WTC11 (cell line): ENCODE results near the gene C16orf74. TPM values are rescaled to one million over a fixed set of nuclear protein-coding genes. Genes with fewer than 3 reads are reported as not detected.

Experiments used
- ATAC-seq: fragments of 200-7000 bp; cut with Tn5 transposase; 2 replicates; pipeline ENCODE4 v1.10.0; 2021; ENCODE audit warnings: mild to moderate bottlenecking, moderate library complexity
- CTCF ChIA-PET: fragments of 300-600 bp; sonication (Branson Sonifier 250); formaldehyde crosslinking; loops from one replicate; lab custom pipeline; 2021; ENCODE audit warnings: antibody characterized with exemption; lab: Charles Lee
- POLR2A ChIA-PET: fragments of 350-600 bp; sonication (Branson Sonifier 250); formaldehyde crosslinking; loops from one replicate; lab custom pipeline; 2021; ENCODE audit warnings: antibody characterized with exemption; lab: Charles Lee
- DNase-seq: peaks from one replicate; pipeline ENCODE4 v3.0.0; 2021; ENCODE audit warnings: low spot score
- H3K27ac Mint-ChIP-seq: 2 replicates; pipeline ENCODE4 v1.8.0; 2021; ENCODE audit warnings: mixed read lengths
- H3K27me3 Mint-ChIP-seq: 2 replicates; pipeline ENCODE4 v1.8.0; 2021; ENCODE audit warnings: low read depth, mild to moderate bottlenecking, moderate library complexity, mixed read lengths
- H3K36me3 Mint-ChIP-seq: 2 replicates; pipeline ENCODE4 v1.8.0; 2021; ENCODE audit warnings: mixed read lengths
- H3K4me1 Mint-ChIP-seq: 2 replicates; pipeline ENCODE4 v1.8.0; 2022; ENCODE audit warnings: mixed read lengths
- H3K4me3 Mint-ChIP-seq: 2 replicates; pipeline ENCODE4 v1.8.0; 2021; ENCODE audit warnings: mild to moderate bottlenecking, moderate library complexity, mixed read lengths
- H3K9me3 Mint-ChIP-seq: 2 replicates; pipeline ENCODE4 v1.8.0; 2021; ENCODE audit warnings: mixed read lengths
- FOXJ3 ChIP-seq: sonication (generic); formaldehyde crosslinking; IDR thresholded peaks from 2 replicates; pipeline ENCODE4 v1.9.0; 2021; ENCODE audit warnings: missing genetic modification reagents, mild to moderate bottlenecking, borderline replicate concordance
- FOXK1 ChIP-seq: sonication (generic); formaldehyde crosslinking; IDR thresholded peaks from 2 replicates; pipeline ENCODE4 v1.8.0; 2022; ENCODE audit warnings: mild to moderate bottlenecking, moderate library complexity, missing genetic modification reagents
- MYBL2 ChIP-seq: sonication (generic); formaldehyde crosslinking; IDR thresholded peaks from 2 replicates; pipeline ENCODE4 v1.8.1; 2023; ENCODE audit warnings: mild to moderate bottlenecking, moderate library complexity, missing genetic modification reagents
- RELA ChIP-seq: sonication (generic); formaldehyde crosslinking; IDR thresholded peaks from 2 replicates; pipeline ENCODE4 v1.8.1; 2022; ENCODE audit warnings: missing genetic modification reagents, mild to moderate bottlenecking, borderline replicate concordance
- SOX15 ChIP-seq: fragments of 250-450 bp; sonication (Bioruptor Pico); IDR thresholded peaks from 2 replicates; pipeline ENCODE4 v1.9.0; 2021; ENCODE audit warnings: mild to moderate bottlenecking
- TCF7 ChIP-seq: sonication (generic); formaldehyde crosslinking; IDR thresholded peaks from 2 replicates; pipeline ENCODE4 v1.8.0; 2022; ENCODE audit warnings: mild to moderate bottlenecking, low read depth, missing genetic modification reagents, moderate library complexity
- TEAD1 ChIP-seq: sonication (generic); formaldehyde crosslinking; IDR thresholded peaks from 2 replicates; pipeline ENCODE4 v1.8.0; 2022; ENCODE audit warnings: mild to moderate bottlenecking, missing genetic modification reagents
- ZNF219 ChIP-seq: sonication (generic); formaldehyde crosslinking; IDR thresholded peaks from 2 replicates; pipeline ENCODE4 v1.8.0; 2023; ENCODE audit warnings: missing genetic modification reagents, mild to moderate bottlenecking, borderline replicate concordance
- ZNF232 ChIP-seq: sonication (generic); formaldehyde crosslinking; IDR thresholded peaks from 2 replicates; pipeline ENCODE4 v1.8.0; 2022; ENCODE audit warnings: mild to moderate bottlenecking, missing genetic modification reagents
- ZNF263 ChIP-seq: sonication (generic); formaldehyde crosslinking; IDR thresholded peaks from 2 replicates; pipeline ENCODE4 v1.8.1; 2022; ENCODE audit warnings: low read depth, mild to moderate bottlenecking, moderate library complexity, missing genetic modification reagents
- ZNF416 ChIP-seq: fragments of 250-450 bp; sonication (Bioruptor Pico); IDR thresholded peaks from 2 replicates; pipeline ENCODE4 v1.9.0; 2021; ENCODE audit warnings: mild to moderate bottlenecking, inconsistent platforms
- total RNA-seq: library from RNA; stranded (reverse); gene quantifications from 3 replicates; pipeline ENCODE4 v1.2.3, GENCODE V29; 2021
- TF ChIP-seq, protein P1 (sequence below): fragments of 250-450 bp; sonication (Bioruptor Pico); IDR thresholded peaks from 2 replicates; pipeline ENCODE4 v1.9.0; 2021; ENCODE audit warnings: mild to moderate bottlenecking
- TF ChIP-seq, protein P2 (sequence below): sonication (generic); formaldehyde crosslinking; IDR thresholded peaks from 2 replicates; pipeline ENCODE4 v1.8.1; 2022; ENCODE audit warnings: mild to moderate bottlenecking, missing genetic modification reagents, moderate library complexity, borderline replicate concordance
- TF ChIP-seq, protein P3 (sequence below): fragments of 200-600 bp; IDR thresholded peaks from 2 replicates; pipeline ENCODE4 v1.8.0; 2022; ENCODE audit warnings: antibody characterized with exemption
- TF ChIP-seq, protein P4 (sequence below): sonication (generic); formaldehyde crosslinking; IDR thresholded peaks from 2 replicates; pipeline ENCODE4 v1.8.1; 2023; ENCODE audit warnings: mild to moderate bottlenecking, missing genetic modification reagents
- TF ChIP-seq, protein P5 (sequence below): sonication (generic); formaldehyde crosslinking; IDR thresholded peaks from 2 replicates; pipeline ENCODE4 v1.8.0; 2023; ENCODE audit warnings: missing genetic modification reagents, mild to moderate bottlenecking, borderline replicate concordance
- TF ChIP-seq, protein P6 (sequence below): fragments of 250-450 bp; sonication (Bioruptor Pico); IDR thresholded peaks from 2 replicates; pipeline ENCODE4 v1.9.0; 2021; ENCODE audit warnings: mild to moderate bottlenecking, borderline replicate concordance
- TF ChIP-seq, protein P7 (sequence below): sonication (generic); formaldehyde crosslinking; IDR thresholded peaks from 2 replicates; pipeline ENCODE4 v1.8.1; 2022; ENCODE audit warnings: low read depth, missing genetic modification reagents, borderline replicate concordance

C16orf74 gene
- total RNA-seq, 1 experiment from 2014 or later, result 8.3 TPM

DNA sequence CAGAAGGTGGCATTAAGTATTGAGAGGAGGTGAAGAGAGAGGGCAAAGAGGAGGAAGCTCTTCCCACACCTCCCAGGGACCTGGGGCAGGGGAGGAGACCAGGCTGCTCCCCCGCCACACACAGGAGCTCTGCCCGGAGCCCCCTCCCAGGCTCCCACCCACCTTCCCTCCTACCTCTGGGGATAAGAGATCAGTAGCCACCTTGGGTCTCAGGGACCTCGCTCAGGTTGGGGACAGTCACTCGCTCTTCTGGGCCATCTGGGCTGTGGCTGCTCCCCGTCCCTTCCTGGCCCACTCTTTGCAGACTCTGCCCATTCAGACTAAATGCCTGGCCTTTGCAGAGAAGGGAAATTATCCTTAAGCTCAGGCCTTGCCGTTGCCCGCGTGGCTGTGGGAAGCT lies 14.9 kb upstream of the C16orf74 start (continued):
- TF ChIP-seq, protein P1, sequence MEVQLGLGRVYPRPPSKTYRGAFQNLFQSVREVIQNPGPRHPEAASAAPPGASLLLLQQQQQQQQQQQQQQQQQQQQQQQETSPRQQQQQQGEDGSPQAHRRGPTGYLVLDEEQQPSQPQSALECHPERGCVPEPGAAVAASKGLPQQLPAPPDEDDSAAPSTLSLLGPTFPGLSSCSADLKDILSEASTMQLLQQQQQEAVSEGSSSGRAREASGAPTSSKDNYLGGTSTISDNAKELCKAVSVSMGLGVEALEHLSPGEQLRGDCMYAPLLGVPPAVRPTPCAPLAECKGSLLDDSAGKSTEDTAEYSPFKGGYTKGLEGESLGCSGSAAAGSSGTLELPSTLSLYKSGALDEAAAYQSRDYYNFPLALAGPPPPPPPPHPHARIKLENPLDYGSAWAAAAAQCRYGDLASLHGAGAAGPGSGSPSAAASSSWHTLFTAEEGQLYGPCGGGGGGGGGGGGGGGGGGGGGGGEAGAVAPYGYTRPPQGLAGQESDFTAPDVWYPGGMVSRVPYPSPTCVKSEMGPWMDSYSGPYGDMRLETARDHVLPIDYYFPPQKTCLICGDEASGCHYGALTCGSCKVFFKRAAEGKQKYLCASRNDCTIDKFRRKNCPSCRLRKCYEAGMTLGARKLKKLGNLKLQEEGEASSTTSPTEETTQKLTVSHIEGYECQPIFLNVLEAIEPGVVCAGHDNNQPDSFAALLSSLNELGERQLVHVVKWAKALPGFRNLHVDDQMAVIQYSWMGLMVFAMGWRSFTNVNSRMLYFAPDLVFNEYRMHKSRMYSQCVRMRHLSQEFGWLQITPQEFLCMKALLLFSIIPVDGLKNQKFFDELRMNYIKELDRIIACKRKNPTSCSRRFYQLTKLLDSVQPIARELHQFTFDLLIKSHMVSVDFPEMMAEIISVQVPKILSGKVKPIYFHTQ, result no peak
- no peak for TF ChIP-seq ZNF232 (CRISPR knock-in tag)
- TF ChIP-seq, protein P2, sequence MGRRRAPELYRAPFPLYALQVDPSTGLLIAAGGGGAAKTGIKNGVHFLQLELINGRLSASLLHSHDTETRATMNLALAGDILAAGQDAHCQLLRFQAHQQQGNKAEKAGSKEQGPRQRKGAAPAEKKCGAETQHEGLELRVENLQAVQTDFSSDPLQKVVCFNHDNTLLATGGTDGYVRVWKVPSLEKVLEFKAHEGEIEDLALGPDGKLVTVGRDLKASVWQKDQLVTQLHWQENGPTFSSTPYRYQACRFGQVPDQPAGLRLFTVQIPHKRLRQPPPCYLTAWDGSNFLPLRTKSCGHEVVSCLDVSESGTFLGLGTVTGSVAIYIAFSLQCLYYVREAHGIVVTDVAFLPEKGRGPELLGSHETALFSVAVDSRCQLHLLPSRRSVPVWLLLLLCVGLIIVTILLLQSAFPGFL (CRISPR knock-in tag), result no peak
- TF ChIP-seq, protein P3, sequence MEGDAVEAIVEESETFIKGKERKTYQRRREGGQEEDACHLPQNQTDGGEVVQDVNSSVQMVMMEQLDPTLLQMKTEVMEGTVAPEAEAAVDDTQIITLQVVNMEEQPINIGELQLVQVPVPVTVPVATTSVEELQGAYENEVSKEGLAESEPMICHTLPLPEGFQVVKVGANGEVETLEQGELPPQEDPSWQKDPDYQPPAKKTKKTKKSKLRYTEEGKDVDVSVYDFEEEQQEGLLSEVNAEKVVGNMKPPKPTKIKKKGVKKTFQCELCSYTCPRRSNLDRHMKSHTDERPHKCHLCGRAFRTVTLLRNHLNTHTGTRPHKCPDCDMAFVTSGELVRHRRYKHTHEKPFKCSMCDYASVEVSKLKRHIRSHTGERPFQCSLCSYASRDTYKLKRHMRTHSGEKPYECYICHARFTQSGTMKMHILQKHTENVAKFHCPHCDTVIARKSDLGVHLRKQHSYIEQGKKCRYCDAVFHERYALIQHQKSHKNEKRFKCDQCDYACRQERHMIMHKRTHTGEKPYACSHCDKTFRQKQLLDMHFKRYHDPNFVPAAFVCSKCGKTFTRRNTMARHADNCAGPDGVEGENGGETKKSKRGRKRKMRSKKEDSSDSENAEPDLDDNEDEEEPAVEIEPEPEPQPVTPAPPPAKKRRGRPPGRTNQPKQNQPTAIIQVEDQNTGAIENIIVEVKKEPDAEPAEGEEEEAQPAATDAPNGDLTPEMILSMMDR, result no peak

DNA sequence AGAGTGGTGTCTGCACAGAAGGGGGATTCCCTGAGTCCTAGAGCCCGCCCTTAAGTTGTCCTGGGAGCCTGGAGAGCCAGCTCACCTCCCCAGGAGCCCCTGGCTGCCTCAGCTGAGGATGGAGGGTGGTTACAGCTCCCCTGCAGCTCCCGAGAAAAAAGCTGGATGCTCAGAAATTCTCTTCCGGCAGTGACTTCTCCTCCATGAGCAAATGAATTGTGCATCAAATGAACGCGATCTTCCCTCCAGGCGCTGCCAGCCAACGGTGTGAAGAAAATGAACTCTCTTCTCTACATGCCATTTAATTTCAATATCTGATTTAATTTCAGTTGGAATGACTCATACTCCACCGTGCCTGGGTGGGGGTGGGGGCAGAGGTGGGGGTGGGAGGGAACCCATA lies 14.3 kb upstream of the C16orf74 start:
- ATAC-seq, result no peak
- Mint-ChIP-seq H3K36me3 (no peaks in the 10 kb centered on the region), H3K27me3 (peaks cover under 1% of the 10 kb centered on the region), H3K27ac (no peak overlapping the region), H3K4me1 (peaks cover 21% of the 10 kb centered on the region), H3K9me3 (no peaks in the 10 kb centered on the region), H3K4me3 (no peak overlapping the region)
- DNase-seq, result no peak
- POLR2A ChIA-PET, result no interaction called here
- CTCF ChIA-PET, result interaction anchor here (0.8 to 1.4 kb wide), 2 partner anchors 9 to 10 kb away, joined by 3 read pairs; no protein-coding TSS in a partner anchor
- no peak for TF ChIP-seq TCF7 (CRISPR knock-in tag)
- TF ChIP-seq TEAD1 (CRISPR knock-in tag), result no peak
- TF ChIP-seq MYBL2 (CRISPR knock-in tag), result no peak
- no peak for TF ChIP-seq FOXK1 (CRISPR knock-in tag)
- TF ChIP-seq, protein P4, sequence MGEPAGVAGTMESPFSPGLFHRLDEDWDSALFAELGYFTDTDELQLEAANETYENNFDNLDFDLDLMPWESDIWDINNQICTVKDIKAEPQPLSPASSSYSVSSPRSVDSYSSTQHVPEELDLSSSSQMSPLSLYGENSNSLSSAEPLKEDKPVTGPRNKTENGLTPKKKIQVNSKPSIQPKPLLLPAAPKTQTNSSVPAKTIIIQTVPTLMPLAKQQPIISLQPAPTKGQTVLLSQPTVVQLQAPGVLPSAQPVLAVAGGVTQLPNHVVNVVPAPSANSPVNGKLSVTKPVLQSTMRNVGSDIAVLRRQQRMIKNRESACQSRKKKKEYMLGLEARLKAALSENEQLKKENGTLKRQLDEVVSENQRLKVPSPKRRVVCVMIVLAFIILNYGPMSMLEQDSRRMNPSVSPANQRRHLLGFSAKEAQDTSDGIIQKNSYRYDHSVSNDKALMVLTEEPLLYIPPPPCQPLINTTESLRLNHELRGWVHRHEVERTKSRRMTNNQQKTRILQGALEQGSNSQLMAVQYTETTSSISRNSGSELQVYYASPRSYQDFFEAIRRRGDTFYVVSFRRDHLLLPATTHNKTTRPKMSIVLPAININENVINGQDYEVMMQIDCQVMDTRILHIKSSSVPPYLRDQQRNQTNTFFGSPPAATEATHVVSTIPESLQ (CRISPR knock-in tag), result no peak
- no peak for TF ChIP-seq RELA (CRISPR knock-in tag)
- TF ChIP-seq, protein P5, sequence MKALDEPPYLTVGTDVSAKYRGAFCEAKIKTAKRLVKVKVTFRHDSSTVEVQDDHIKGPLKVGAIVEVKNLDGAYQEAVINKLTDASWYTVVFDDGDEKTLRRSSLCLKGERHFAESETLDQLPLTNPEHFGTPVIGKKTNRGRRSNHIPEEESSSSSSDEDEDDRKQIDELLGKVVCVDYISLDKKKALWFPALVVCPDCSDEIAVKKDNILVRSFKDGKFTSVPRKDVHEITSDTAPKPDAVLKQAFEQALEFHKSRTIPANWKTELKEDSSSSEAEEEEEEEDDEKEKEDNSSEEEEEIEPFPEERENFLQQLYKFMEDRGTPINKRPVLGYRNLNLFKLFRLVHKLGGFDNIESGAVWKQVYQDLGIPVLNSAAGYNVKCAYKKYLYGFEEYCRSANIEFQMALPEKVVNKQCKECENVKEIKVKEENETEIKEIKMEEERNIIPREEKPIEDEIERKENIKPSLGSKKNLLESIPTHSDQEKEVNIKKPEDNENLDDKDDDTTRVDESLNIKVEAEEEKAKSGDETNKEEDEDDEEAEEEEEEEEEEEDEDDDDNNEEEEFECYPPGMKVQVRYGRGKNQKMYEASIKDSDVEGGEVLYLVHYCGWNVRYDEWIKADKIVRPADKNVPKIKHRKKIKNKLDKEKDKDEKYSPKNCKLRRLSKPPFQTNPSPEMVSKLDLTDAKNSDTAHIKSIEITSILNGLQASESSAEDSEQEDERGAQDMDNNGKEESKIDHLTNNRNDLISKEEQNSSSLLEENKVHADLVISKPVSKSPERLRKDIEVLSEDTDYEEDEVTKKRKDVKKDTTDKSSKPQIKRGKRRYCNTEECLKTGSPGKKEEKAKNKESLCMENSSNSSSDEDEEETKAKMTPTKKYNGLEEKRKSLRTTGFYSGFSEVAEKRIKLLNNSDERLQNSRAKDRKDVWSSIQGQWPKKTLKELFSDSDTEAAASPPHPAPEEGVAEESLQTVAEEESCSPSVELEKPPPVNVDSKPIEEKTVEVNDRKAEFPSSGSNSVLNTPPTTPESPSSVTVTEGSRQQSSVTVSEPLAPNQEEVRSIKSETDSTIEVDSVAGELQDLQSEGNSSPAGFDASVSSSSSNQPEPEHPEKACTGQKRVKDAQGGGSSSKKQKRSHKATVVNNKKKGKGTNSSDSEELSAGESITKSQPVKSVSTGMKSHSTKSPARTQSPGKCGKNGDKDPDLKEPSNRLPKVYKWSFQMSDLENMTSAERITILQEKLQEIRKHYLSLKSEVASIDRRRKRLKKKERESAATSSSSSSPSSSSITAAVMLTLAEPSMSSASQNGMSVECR, result no peak
- no peak for TF ChIP-seq ZNF263 (CRISPR knock-in tag)
- no peak for TF ChIP-seq SOX15
- TF ChIP-seq, protein P6, sequence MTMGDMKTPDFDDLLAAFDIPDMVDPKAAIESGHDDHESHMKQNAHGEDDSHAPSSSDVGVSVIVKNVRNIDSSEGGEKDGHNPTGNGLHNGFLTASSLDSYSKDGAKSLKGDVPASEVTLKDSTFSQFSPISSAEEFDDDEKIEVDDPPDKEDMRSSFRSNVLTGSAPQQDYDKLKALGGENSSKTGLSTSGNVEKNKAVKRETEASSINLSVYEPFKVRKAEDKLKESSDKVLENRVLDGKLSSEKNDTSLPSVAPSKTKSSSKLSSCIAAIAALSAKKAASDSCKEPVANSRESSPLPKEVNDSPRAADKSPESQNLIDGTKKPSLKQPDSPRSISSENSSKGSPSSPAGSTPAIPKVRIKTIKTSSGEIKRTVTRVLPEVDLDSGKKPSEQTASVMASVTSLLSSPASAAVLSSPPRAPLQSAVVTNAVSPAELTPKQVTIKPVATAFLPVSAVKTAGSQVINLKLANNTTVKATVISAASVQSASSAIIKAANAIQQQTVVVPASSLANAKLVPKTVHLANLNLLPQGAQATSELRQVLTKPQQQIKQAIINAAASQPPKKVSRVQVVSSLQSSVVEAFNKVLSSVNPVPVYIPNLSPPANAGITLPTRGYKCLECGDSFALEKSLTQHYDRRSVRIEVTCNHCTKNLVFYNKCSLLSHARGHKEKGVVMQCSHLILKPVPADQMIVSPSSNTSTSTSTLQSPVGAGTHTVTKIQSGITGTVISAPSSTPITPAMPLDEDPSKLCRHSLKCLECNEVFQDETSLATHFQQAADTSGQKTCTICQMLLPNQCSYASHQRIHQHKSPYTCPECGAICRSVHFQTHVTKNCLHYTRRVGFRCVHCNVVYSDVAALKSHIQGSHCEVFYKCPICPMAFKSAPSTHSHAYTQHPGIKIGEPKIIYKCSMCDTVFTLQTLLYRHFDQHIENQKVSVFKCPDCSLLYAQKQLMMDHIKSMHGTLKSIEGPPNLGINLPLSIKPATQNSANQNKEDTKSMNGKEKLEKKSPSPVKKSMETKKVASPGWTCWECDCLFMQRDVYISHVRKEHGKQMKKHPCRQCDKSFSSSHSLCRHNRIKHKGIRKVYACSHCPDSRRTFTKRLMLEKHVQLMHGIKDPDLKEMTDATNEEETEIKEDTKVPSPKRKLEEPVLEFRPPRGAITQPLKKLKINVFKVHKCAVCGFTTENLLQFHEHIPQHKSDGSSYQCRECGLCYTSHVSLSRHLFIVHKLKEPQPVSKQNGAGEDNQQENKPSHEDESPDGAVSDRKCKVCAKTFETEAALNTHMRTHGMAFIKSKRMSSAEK (CRISPR knock-in tag), result no peak
- TF ChIP-seq ZNF219 (CRISPR knock-in tag), result no peak
- TF ChIP-seq FOXJ3 (CRISPR knock-in tag), result no peak
- TF ChIP-seq, protein P7, sequence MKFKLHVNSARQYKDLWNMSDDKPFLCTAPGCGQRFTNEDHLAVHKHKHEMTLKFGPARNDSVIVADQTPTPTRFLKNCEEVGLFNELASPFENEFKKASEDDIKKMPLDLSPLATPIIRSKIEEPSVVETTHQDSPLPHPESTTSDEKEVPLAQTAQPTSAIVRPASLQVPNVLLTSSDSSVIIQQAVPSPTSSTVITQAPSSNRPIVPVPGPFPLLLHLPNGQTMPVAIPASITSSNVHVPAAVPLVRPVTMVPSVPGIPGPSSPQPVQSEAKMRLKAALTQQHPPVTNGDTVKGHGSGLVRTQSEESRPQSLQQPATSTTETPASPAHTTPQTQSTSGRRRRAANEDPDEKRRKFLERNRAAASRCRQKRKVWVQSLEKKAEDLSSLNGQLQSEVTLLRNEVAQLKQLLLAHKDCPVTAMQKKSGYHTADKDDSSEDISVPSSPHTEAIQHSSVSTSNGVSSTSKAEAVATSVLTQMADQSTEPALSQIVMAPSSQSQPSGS, result no peak
- no peak for TF ChIP-seq ZNF416 (CRISPR knock-in tag)
